Central memory CD8-positive, alpha-beta T cell (primary cell): ENCODE measurements around the gene PSMB10.

Experiments
- ATAC-seq: fragments of 150-1000 bp; cut with Tn5 transposase; replicated peaks from 2 replicates; pipeline ENCODE4 v1.10.0; 2022; ENCODE audit warnings: mild to moderate bottlenecking, moderate FRiP score, moderate number of reproducible peaks; ENCODE audit not compliant: poor library complexity, severe bottlenecking; ENCODE audit errors: extremely low read depth
- DNase-seq, 2 donors: peaks; one replicate each; pipeline ENCODE4 v3.0.0; 2021; ENCODE audit warnings: low spot score in 2 of 2
- H3K27ac Mint-ChIP-seq: one replicate; pipeline ENCODE4 v1.8.0; 2022; ENCODE audit warnings: low read depth, mild to moderate bottlenecking, moderate library complexity, mixed read lengths
- H3K27me3 Mint-ChIP-seq: one replicate; pipeline ENCODE4 v1.8.0; 2022; ENCODE audit warnings: mixed read lengths
- H3K36me3 Mint-ChIP-seq: one replicate; pipeline ENCODE4 v1.8.0; 2022; ENCODE audit warnings: mild to moderate bottlenecking, moderate library complexity, mixed read lengths; ENCODE audit not compliant: insufficient read depth
- H3K4me1 Mint-ChIP-seq: one replicate; pipeline ENCODE4 v1.8.0; 2022; ENCODE audit warnings: mixed read lengths
- H3K4me3 Mint-ChIP-seq: one replicate; pipeline ENCODE4 v1.8.0; 2022; ENCODE audit warnings: mild to moderate bottlenecking, moderate library complexity, mixed read lengths
- H3K9me3 Mint-ChIP-seq: one replicate; pipeline ENCODE4 v1.8.0; 2022; ENCODE audit warnings: mixed read lengths

PSMB10 gene

DNA sequence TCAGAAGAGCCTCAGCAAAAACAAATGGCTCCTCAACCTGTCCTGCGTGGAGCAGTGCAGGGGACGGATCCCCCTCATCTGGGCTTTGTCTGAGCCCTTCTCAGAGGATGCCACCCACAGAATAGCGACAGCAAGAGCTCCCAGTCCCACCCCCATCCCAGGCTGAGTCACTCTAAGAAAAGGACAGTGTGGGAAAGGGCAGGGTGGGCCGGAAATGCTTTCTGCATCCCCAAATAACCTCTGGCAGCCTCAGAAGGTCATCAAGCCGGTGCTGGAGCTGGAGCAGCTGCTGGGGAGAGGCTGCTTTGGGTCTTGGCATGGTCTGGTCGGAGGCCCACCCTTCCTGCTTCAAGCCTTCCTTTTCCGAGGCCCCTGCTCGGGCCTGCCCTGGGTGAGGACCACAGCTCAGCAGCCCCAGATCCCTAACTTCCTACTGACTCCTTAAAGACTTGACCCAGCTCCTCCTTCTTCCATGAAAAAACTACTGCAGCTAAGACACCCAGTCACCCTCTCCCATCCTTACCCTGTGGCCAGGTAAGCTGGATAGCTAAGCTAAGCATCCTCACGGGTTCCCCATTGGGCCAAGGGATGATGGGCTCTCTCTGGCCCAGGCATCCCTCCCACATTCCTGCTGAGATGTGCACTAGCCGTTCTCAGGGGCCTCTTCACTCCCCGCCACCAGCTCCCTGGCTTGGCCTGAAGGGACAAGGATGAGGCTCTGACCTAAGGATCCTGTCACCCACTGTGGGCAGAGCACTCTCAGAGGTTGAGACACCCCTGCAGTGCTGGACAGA is 23.1 kb upstream of the PSMB10 start:
- Mint-ChIP-seq H3K4me3 (no peak overlapping the region), H3K4me1 (peaks cover 5% of the 10 kb centered on the region), H3K36me3 (peaks cover 4% of the 10 kb centered on the region), H3K27me3 (no peaks in the 10 kb centered on the region), H3K9me3 (no peaks in the 10 kb centered on the region), H3K27ac (no peak overlapping the region)
- no peak for ATAC-seq
- DNase-seq = no peak

DNA sequence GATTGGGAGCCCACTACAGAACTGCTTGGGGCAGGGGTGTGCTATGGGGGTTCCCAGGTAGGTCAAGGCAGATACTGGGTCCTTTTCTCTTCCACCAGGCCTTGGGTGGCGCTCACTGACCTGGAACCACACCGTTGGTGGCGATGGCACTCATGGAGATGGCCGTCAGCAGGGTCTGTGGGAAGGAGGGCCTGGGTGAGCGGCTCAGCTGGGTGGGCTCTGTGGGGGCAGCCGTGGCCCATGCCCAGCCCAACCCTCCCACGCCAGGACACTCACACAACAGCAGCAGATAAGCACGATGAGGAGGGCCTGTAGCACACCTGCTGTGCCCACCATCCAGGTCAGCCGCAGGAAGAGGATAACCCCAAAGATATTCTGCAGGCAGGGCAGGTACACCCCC is 21.0 kb upstream of the PSMB10 start:
- H3K36me3 Mint-ChIP-seq = peaks cover 3% of the 10 kb centered on the region
- H3K27me3 Mint-ChIP-seq = no peaks in the 10 kb centered on the region
- peaks cover under 1% of the 10 kb centered on the region for H3K4me1 Mint-ChIP-seq
- no peak for DNase-seq
- H3K27ac Mint-ChIP-seq = peak overlapping the region; percentile 29
- no peak overlapping the region for H3K4me3 Mint-ChIP-seq
- H3K9me3 Mint-ChIP-seq = no peaks in the 10 kb centered on the region
- ATAC-seq = no peak

- ATAC-seq (no peak), DNase-seq (no peak)
- no peaks in the 10 kb centered on the region for H3K4me1 Mint-ChIP-seq
- peaks cover 3% of the 10 kb centered on the region for H3K36me3 Mint-ChIP-seq
- no peaks in the 10 kb centered on the region for H3K27me3 Mint-ChIP-seq
- H3K27ac Mint-ChIP-seq = peak overlapping the region; percentile 32
- H3K9me3 Mint-ChIP-seq = no peaks in the 10 kb centered on the region
- H3K4me3 Mint-ChIP-seq = no peak overlapping the region
These were observed 18.0 kb upstream of the PSMB10 start for GRCh38 chr16:67954421-67955196.

GRCh38 chr16:67953641-67954375 is 17.2 kb upstream of the PSMB10 start:
- Mint-ChIP-seq H3K27ac (no peak overlapping the region), H3K36me3 (peaks cover 6% of the 10 kb centered on the region), H3K4me3 (no peak overlapping the region), H3K4me1 (no peaks in the 10 kb centered on the region), H3K27me3 (no peaks in the 10 kb centered on the region), H3K9me3 (no peaks in the 10 kb centered on the region)
- no peak for ATAC-seq
- no peak for DNase-seq

GRCh38 chr16:67951485-67951884 is 14.8 kb upstream of the PSMB10 start:
- no peak for ATAC-seq

DNA sequence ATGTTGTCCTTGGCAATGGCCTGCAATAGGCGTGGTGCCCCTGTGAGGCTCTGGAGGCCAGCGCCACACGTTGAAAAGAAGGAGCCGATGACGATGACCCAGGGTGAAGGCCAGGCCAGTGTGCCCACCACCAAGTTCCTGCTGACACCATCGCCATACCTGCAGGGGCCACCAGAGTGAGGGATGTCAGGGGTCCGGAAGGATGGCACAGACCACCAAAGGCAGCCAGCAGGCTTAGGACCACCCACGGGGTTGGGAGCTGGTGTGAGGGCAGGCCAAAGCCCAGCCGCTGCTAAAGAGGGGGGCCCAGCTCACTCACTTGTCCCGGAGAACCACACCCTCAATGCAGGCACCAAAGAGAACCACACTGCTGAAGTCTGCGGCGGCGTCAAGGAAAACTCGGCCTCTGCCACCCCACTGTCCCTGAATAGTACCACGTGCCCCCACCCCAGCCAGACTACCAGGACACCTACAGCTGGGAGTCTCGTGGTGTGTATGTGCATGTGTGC is 13.7 kb upstream of the PSMB10 start:
- DNase-seq (no peak), ATAC-seq (no peak)
- Mint-ChIP-seq H3K4me1 (no peaks in the 10 kb centered on the region), H3K27ac (no peak overlapping the region), H3K27me3 (no peaks in the 10 kb centered on the region), H3K36me3 (peaks cover 8% of the 10 kb centered on the region), H3K4me3 (no peak overlapping the region), H3K9me3 (no peaks in the 10 kb centered on the region)

More at GRCh38 chr16:67951485-67951884, 14.8 kb upstream of the PSMB10 start:
- H3K27me3 Mint-ChIP-seq = no peaks in the 10 kb centered on the region
- no peak overlapping the region for H3K27ac Mint-ChIP-seq
- no peaks in the 10 kb centered on the region for H3K9me3 Mint-ChIP-seq
- peaks cover 10% of the 10 kb centered on the region for H3K36me3 Mint-ChIP-seq
- H3K4me3 Mint-ChIP-seq = no peak overlapping the region
- no peak for DNase-seq
- H3K4me1 Mint-ChIP-seq = no peaks in the 10 kb centered on the region

DNA sequence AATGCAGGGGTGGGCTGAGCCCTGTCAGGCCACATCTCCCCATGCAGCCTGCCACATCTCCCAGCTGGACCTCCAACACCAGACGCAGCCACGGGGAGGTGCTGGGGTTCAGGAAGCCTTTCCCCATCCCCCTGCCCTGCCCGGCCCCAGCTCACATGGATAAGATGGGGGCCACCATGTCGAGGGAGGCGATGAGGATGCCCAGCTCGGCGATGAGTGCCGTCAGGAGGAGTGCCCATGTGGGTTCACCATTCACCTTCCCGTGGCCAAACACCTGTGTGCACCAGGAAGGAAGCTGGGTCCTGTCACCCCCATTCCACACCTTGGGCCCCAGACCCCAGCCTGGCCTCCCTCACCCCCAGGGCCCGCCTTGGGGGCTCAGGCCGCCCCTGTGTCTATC is 13.0 kb upstream of the PSMB10 start:
- no peak overlapping the region for H3K4me3 Mint-ChIP-seq
- ATAC-seq (no peak), DNase-seq (no peak)
- no peaks in the 10 kb centered on the region for H3K27me3 Mint-ChIP-seq
- no peak overlapping the region for H3K27ac Mint-ChIP-seq
- H3K36me3 Mint-ChIP-seq = peaks cover 7% of the 10 kb centered on the region
- no peaks in the 10 kb centered on the region for H3K4me1 Mint-ChIP-seq
- no peaks in the 10 kb centered on the region for H3K9me3 Mint-ChIP-seq

GRCh38 chr16:67948015-67948414 is 11.4 kb upstream of the PSMB10 start:
- H3K27ac Mint-ChIP-seq = peak overlapping the region; percentile 25
- peaks cover 8% of the 10 kb centered on the region for H3K36me3 Mint-ChIP-seq
- ATAC-seq (no peak), DNase-seq (no peak)
- H3K4me1 Mint-ChIP-seq = no peaks in the 10 kb centered on the region
- H3K4me3 Mint-ChIP-seq = no peak overlapping the region
- H3K27me3 Mint-ChIP-seq = no peaks in the 10 kb centered on the region
- H3K9me3 Mint-ChIP-seq = no peaks in the 10 kb centered on the region

DNA sequence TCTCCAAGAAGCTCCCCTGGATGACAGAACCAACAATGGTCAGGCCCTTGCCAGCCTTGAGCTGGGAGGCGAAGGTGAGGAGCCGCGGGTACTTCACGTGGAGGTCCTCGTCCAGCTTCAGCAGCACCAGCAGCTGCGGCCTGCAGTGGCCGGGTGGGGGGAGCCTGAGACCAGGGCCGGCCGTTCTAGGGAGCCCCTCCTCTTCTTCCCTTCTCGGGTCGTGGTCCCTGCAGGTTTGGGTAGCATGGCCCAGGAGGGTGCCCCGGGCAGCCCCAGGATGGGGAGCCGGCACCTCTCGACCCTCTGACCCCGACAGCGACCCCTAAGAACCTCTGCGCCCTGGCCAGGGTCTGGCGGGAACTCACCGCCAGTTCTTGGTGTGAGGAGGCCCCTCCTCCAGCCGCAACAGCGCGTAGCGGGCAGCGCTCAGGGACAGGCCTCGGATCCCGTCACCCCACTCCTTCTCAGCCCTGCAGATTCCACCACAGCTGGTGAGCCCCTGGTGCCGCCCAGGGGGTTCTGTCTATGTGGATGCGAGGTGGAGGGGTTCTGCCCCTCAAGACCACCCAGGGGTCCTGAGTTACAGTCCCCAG is 10.4 kb upstream of the PSMB10 start:
- peaks cover 4% of the 10 kb centered on the region for H3K4me1 Mint-ChIP-seq
- no peak for DNase-seq
- ATAC-seq = no peak
- H3K27me3 Mint-ChIP-seq = no peaks in the 10 kb centered on the region
- no peak overlapping the region for H3K4me3 Mint-ChIP-seq
- peaks cover 10% of the 10 kb centered on the region for H3K36me3 Mint-ChIP-seq
- no peaks in the 10 kb centered on the region for H3K9me3 Mint-ChIP-seq
- H3K27ac Mint-ChIP-seq = no peak overlapping the region

- H3K4me3 Mint-ChIP-seq = no peak overlapping the region
- no peak for DNase-seq
- H3K36me3 Mint-ChIP-seq = peaks cover 13% of the 10 kb centered on the region
- no peak for ATAC-seq
- peaks cover 10% of the 10 kb centered on the region for H3K4me1 Mint-ChIP-seq
- no peaks in the 10 kb centered on the region for H3K27me3 Mint-ChIP-seq
- no peaks in the 10 kb centered on the region for H3K9me3 Mint-ChIP-seq
- H3K27ac Mint-ChIP-seq = no peak overlapping the region
These were observed 9.5 kb upstream of the PSMB10 start for GRCh38 chr16:67946128-67946569.

- Mint-ChIP-seq H3K9me3 (no peaks in the 10 kb centered on the region), H3K27me3 (no peaks in the 10 kb centered on the region), H3K27ac (no peak overlapping the region), H3K36me3 (peaks cover 13% of the 10 kb centered on the region), H3K4me1 (peaks cover 10% of the 10 kb centered on the region), H3K4me3 (no peak overlapping the region)
- ATAC-seq (no peak), DNase-seq (no peak)
These were observed 8.8 kb upstream of the PSMB10 start for GRCh38 chr16:67945392-67945933.
